ENCODE data around the gene AK8. TPM values are rescaled to one million over a fixed set of nuclear protein-coding genes. Genes with fewer than 3 reads are reported as not detected.
A peak's percentile ranks its signal among the peaks of the same experiment; 100 is the strongest.

The AK8 gene
- total RNA-seq, 1 donor = 0.18 TPM

- DNase-seq (ENCODE audit: low read depth) = no peak
- no peak for TF ChIP-seq CTCF (IDR thresholded peaks at IDR 0.05; ENCODE audit: insufficient read depth, low read length)
Measured at GRCh38 chr9:132702254-132702653, 175.8 kb downstream of the AK8 start.

GRCh38 chr9:132699956-132700355 is 178.1 kb downstream of the AK8 start:
- no peak overlapping the region for H3K4me3 ChIP-seq (ENCODE audit: low read depth, low read length)
- DNase-seq (ENCODE audit: low read depth) = peak; percentile 13
- no peak for TF ChIP-seq CTCF (IDR thresholded peaks at IDR 0.05; ENCODE audit: insufficient read depth, low read length)

More at GRCh38 chr9:132702254-132702653, 175.8 kb downstream of the AK8 start:
- no peak overlapping the region for H3K4me3 ChIP-seq (ENCODE audit: low read depth, low read length)

- H3K4me3 ChIP-seq (ENCODE audit: low read depth, low read length) = no peak overlapping the region
- TF ChIP-seq CTCF (IDR thresholded peaks at IDR 0.05; ENCODE audit: insufficient read depth, low read length) = no peak
- DNase-seq (ENCODE audit: low read depth) = peak; percentile 45
Measured at GRCh38 chr9:132698989-132699388, 179.1 kb downstream of the AK8 start.

GRCh38 chr9:132697230-132697629 is 180.9 kb downstream of the AK8 start:
- no peak for DNase-seq (ENCODE audit: low read depth)
- no peak overlapping the region for H3K4me3 ChIP-seq (ENCODE audit: low read depth, low read length)
- no peak for TF ChIP-seq CTCF (IDR thresholded peaks at IDR 0.05; ENCODE audit: insufficient read depth, low read length)

- no peak overlapping the region for H3K4me3 ChIP-seq (ENCODE audit: low read depth, low read length)
- no peak for DNase-seq (ENCODE audit: low read depth)
- TF ChIP-seq CTCF (IDR thresholded peaks at IDR 0.05; ENCODE audit: insufficient read depth, low read length) = no peak
Measured at GRCh38 chr9:132694144-132694543, 183.9 kb downstream of the AK8 start.

GRCh38 chr9:132690696-132691095 is 187.4 kb downstream of the AK8 start:
- H3K4me3 ChIP-seq (ENCODE audit: low read depth, low read length) = no peak overlapping the region
- no peak for TF ChIP-seq CTCF (IDR thresholded peaks at IDR 0.05; ENCODE audit: insufficient read depth, low read length)
- DNase-seq (ENCODE audit: low read depth) = peak; percentile 4

- no peak for TF ChIP-seq CTCF (IDR thresholded peaks at IDR 0.05; ENCODE audit: insufficient read depth, low read length)
- no peak overlapping the region for H3K4me3 ChIP-seq (ENCODE audit: low read depth, low read length)
- no peak for DNase-seq (ENCODE audit: low read depth)
Measured at GRCh38 chr9:132683873-132684272, 194.2 kb downstream of the AK8 start.
